HG02981 (cell line): ENCODE data around the gene L3MBTL2.
"Not testable (repeated sequence)": the region's sequence is repeated elsewhere in the genome, so short reads cannot be mapped to it uniquely, and the experiment has no call there.

ENCODE experiments used
- ATAC-seq: cut with Tn5 transposase; IDR thresholded peaks from one replicate; pipeline ENCODE4 v1.9.1; 2021; ENCODE audit warnings: mild to moderate bottlenecking, moderate library complexity; ENCODE audit not compliant: unreplicated experiment

The L3MBTL2 gene

DNA sequence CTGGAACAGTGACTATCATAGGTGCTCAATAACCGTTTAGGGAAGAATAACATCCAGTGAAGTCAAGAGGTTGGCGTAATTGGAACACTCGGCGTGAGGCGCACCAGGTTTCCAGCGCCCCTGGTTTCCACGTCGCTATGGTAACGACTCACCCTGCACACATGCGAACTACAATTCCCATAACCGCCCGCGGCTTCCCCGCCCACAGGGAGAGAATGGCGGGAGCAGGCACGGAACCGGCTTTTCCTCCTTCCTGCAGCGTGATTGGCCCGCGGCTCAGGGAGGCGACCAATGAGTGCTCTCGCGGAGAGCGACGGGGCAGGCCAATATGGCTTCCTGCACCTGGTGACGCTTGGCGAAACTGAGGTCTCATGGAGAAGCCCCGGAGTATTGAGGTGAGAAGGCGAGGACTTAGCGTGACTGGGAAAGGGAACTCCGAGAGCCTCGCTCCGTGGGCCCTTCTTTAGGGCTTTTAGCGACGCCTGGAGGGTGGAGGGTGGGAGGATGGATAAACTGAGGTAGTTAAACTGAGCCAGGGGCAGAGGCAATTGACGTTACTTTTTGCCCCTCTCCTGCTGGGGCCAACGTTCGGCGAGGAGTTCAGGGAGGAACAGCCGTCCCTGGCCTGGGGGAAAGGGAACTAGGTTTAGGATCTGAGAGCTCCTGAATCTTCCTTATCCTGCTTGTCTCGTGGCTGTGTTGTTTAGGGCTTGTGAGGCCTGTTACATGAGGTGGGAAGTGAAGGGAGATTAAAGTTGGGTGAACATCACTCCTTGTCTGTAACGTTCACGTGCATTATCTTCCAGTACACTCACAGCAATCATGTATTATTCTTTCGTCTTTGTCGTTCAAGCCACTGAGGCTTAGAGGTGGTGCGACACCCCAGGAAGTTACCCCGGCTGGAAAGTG, at the start of gene L3MBTL2:
Gene L3MBTL2 (plus strand): TSS at position 321 of the 909 bp plus-strand sequence. CDS start 51 bp downstream, at position 372.
- peak; percentile 97 for ATAC-seq

DNA sequence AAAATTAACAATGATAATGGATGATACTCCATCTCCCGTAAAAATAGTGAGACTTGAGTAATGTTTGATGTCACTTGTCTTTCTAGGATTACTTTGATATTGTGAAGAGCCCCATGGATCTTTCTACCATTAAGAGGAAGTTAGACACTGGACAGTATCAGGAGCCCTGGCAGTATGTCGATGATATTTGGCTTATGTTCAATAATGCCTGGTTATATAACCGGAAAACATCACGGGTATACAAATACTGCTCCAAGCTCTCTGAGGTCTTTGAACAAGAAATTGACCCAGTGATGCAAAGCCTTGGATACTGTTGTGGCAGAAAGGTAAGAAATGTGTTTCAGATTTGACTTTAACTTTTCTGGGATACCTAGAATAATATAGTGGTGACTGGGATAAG, 48.0 kb upstream of the L3MBTL2 start:
- no peak for ATAC-seq

DNA sequence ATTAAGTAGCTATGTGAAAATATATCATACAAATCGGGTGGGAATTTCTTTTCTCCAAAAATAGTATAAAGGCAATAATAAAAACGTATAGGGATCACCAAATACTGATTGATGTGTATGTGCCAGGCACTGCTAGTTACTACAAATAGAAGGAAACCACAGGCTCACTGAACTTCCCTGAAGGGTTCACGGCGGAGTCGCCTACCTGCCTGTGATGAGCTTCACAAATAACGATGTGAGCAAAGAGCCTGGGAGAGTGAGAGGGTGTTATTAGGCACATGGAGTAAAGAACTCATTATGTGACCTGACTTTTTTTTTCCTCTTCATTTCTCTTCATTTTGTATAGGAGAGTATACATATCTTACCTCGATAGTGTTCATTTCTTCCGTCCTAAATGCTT, 36.0 kb upstream of the L3MBTL2 start:
- no peak for ATAC-seq

DNA sequence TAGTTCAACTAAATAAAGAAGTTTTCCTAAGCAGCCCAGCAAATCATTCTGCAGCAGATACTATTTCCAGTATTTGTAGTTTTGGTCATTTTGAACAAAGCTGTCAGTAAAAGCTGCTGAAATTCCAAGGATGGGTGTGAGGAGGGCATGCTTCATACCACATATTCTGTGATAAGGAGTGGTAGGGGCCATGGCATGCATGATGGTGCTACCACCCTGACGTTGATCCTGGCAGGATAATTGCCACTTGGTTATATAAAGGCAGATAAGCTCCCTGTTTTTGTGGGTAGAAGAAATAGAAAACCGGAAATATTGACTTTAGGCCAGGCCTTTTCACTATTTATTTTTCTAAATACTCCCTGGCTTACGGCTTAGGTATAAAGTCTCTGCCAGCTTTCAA, 33.1 kb upstream of the L3MBTL2 start:
- no peak for ATAC-seq

DNA sequence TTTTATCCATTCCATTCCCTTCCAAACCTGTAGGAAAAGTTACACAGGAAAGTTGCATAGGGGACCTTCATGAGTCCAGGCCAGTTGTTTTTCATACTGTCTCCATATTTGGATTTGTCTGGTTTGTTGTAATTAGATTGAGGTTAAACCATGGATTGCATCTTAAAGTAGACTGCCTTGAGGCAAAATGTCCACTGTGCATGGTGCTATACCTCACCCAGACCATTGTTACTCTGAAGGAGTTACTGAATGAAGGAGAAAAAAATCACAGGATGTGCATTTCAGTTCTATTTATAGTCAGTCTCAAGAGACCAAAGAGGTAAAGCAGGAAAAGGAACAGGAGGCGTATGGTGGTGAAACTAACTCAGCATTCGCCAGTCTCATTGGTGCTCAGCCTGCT, 29.6 kb upstream of the L3MBTL2 start:
- ATAC-seq: no peak

DNA sequence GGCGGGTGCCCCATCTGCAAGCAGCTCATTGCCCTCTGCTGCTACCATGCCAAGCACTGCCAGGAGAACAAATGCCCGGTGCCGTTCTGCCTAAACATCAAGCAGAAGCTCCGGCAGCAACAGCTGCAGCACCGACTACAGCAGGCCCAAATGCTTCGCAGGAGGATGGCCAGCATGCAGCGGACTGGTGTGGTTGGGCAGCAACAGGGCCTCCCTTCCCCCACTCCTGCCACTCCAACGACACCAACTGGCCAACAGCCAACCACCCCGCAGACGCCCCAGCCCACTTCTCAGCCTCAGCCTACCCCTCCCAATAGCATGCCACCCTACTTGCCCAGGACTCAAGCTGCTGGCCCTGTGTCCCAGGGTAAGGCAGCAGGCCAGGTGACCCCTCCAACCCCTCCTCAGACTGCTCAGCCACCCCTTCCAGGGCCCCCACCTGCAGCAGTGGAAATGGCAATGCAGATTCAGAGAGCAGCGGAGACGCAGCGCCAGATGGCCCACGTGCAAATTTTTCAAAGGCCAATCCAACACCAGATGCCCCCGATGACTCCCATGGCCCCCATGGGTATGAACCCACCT, 28.0 kb upstream of the L3MBTL2 start:
- ATAC-seq: no peak

DNA sequence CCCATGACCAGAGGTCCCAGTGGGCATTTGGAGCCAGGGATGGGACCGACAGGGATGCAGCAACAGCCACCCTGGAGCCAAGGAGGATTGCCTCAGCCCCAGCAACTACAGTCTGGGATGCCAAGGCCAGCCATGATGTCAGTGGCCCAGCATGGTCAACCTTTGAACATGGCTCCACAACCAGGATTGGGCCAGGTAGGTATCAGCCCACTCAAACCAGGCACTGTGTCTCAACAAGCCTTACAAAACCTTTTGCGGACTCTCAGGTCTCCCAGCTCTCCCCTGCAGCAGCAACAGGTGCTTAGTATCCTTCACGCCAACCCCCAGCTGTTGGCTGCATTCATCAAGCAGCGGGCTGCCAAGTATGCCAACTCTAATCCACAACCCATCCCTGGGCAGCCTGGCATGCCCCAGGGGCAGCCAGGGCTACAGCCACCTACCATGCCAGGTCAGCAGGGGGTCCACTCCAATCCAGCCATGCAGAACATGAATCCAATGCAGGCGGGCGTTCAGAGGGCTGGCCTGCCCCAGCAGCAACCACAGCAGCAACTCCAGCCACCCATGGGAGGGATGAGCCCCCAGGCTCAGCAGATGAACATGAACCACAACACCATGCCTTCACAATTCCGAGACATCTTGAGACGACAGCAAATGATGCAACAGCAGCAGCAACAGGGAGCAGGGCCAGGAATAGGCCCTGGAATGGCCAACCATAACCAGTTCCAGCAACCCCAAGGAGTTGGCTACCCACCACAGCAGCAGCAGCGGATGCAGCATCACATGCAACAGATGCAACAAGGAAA, 27.3 kb upstream of the L3MBTL2 start:
- no peak for ATAC-seq

DNA sequence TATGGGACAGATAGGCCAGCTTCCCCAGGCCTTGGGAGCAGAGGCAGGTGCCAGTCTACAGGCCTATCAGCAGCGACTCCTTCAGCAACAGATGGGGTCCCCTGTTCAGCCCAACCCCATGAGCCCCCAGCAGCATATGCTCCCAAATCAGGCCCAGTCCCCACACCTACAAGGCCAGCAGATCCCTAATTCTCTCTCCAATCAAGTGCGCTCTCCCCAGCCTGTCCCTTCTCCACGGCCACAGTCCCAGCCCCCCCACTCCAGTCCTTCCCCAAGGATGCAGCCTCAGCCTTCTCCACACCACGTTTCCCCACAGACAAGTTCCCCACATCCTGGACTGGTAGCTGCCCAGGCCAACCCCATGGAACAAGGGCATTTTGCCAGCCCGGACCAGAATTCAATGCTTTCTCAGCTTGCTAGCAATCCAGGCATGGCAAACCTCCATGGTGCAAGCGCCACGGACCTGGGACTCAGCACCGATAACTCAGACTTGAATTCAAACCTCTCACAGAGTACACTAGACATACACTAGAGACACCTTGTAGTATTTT, 26.6 kb upstream of the L3MBTL2 start:
- no peak for ATAC-seq

DNA sequence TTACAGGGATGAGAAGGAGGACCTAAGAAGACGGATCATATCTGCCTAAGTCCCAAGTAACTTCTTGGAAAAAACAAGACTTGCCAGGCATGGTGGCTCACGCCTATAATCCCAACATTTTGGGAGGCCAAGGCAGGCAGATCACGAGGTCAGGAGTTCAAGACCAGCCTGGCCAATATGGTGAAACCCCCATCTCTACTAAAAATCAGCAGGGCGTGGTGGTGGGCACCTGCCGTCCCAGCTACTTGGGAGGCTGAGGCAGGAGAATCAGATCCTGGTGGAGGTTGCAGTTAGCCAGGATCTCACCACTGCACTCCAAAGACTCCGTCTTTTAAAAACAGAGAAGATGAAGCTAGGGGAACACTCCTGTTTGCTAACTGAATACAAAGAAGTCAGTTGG, 24.8 kb upstream of the L3MBTL2 start:
- ATAC-seq: not testable (repeated sequence)

DNA sequence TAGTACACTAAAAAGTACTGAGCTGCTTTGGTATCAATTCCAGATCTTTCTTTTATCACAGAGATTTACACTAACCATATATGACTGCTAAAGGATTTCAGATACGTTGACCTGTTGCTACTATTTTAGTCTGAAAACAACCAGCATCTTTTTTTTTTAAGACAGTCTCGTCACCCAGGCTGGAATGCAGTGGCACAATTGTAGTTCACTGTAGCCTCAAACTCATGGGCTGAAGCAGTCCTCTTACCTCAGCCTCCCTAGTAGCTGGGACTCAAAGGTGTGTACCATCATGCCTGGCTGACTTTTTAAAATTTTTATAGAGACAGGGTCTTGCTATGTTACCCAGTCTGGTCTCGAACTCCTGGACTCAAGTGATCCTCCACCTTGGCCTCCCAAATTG, 24.2 kb upstream of the L3MBTL2 start:
- no peak for ATAC-seq

DNA sequence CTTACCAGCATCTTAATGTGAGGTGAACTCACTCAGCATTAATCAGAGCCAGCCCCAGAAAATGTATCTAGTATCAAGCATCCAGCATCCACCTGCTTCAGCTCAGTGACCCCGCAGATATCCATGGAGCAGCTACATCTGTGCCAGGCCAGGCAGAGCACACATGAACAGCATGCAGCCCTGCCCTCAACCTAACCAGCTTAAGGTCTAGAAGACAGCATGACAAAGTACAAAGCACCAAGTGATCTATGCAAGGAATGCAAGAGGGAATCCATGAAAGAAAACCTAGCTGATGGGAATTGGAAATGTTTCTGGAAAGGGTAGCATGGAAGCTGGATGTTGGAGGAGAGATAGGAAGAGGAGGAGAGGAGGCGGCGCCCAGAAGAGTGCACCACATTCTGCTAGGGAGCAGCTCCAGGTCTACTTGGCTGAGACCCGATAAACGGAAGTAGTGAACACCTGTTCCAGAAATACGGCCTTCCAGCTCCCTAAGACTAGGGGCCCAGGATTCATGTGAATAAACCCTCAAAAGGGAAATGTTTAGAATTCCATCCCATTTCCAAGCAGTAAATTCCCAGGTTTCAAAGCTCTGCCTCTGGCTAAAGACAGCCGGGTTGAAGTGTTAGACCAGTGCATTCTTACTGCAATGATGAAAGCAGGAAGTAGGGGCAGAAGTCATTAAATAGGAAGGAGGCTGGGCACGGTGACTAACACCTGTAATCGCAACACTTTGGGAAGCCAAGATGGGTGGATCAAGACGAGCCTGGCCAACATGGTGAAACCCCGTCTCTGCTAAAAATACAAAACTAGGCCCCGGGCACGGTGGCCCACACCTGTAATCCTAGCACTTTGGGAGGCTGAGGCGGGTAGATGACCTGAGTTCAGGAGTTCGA, 23.5 kb upstream of the L3MBTL2 start:
- no peak for ATAC-seq

DNA sequence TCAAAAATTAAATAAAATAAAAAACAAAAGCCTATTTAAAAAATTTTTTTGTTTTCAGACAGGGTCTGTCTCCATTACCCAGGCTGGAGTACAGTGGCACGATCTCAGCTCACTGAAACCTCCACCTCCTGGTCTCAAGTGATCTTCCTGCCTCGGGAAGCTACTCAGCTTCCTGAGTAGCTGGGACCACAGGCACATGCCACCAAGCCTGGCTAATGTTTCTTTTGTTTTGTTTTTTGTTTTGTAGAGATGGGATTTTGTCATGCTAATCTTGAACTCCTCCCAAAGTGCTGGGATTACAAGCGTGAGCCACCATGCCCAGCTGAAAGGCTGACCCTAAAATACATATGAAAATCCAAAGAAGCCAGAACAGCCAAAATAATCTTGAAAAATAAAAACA, 20.4 kb upstream of the L3MBTL2 start:
- ATAC-seq: no peak

DNA sequence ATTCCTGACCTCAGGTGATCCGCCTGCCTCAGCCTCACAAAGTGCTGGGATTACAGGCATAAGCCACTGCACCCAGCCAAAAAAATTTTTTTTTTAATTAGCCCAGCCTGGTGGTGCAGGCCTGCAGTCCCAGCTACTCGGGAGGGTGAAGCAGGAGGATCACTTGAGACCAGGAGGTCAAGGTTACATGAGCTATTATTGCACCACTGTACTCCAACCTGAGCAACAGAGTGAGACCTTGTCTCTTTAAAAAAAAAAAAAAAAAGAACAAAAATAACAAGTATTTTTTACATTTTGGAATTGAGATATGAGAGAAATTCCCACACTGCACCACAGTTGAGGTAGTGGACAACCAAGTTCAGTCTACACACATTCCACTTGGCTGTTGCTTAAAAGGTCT, 13.6 kb upstream of the L3MBTL2 start:
- no peak for ATAC-seq

DNA sequence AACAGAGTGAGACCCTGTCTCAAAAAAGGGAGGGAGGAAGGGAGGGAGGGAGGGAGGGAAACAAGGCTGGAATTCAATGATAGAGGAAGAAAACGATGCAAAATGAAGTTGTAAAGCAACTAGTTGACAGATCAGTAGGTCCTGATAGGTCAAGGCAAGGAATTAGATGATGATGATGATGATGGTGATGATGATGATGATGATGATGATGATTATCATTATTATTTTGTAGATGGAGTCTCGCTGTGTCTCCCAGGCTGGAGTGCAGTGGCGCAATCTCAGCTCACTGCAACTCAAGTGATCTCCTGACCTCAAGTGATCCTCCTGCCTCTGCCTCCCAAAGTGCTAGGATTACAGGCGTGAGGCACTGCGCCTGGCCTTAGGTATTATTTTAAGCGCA, 11.3 kb upstream of the L3MBTL2 start:
- no peak for ATAC-seq

DNA sequence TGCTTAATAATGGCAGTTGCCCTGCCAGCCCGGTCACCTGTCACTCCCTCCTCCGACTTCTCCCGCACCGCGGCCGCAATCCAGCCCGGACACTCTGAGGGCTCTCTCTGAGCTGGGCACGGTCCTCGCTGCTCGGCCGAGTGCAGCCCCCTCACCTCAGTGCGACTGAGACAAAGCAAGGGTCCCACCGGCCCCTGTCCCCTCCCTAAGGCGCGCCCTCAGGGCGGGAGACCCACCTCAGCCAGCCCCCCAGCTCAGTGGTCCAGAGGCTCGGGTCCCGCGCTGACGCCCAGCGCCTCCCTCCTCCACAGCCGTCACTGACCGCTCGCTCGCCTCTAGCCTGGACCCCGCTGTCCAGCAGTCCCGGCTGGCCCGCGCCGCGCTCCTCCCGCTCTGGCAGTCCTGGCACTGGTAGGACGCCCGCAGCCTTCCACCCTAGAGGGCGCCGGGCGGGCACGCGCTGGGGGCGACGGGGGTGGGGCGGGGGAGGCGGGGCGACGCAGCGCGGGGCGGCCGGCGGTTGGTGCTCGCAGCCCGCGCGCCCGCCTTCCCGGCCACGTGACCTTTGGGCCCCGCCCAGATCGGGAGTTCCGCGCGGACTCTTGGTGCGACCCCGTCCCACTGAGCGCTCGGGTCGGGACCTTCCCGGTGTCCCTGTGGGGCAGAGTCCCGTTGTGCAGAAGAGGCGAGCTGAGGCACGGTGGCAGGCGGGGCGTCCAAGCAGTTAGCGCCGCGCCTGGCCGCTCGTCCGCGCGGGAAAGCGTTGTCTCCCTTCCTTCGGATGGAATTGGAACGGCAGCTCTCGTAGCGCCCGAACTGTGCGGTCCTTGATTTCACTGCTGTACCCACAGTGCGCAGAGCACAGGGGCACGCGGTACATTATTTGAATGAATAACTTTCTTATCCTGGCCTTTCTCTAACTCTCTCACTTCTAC, 7.8 kb upstream of the L3MBTL2 start:
- peak; percentile 75 for ATAC-seq

DNA sequence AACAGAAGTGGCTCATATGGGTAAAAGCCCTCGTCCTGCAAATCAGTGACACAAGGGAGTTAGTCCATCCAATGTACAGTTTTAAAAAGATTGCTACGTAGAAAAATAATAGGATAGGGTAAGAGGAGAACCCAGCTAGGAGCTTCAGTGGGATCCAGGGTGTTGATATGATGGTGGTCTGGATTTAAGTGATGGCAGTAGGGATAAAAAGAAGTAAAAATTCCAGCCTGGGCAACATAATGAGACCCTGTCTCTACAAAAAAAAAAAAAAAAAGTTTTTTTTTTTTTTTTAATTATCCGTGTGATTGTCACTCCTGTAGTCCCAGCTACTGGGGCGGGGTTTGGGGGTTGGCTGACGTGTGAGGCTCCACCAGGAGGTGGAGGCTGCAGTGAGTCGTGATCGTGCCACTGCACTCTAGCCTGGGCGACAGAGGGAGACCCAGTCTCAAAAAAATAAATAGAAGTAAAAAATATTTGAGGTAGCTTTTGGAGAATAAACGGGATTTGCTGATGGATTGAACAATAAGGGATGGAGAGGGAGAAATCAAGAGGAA, 7.0 kb upstream of the L3MBTL2 start:
- ATAC-seq: no peak

DNA sequence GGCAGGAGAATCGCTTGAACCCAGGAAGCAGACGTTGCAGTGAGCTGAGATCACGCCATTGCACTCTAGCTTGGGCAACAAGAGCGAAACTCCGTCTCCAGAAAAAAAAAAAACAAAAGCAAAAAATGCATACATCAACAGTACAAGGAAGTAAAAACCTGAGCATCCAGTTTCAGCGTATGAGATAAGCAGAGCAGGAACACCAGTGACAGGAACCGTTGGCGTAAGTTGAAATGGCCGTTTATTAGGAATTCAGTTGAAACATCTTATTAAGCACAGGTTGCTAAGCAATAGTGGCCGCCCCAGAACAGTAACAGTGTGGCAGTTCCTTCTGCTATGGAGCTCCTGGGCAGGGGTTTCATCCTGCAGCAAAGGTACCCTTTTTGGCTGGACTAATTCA, 4.0 kb upstream of the L3MBTL2 start:
- no peak for ATAC-seq

DNA sequence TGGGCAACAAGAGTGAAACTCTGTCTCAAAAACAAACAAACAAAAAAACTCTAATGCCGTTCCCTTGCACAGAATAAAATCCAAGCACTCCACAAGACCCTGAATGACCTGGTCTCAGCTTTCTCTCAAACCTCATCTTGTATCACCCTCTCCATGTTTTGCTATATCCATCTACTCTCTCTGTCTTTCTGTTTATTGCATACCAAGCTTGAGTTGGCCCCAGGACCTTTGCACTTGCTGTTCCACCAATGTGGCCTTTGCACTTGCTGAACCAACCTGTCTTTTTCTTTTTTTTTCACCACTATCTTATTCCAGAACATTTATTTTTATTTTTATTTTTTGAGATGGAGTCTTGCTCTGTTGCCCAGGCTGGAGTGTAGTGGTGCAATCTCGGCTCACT, 2.0 kb upstream of the L3MBTL2 start:
- no peak for ATAC-seq

DNA sequence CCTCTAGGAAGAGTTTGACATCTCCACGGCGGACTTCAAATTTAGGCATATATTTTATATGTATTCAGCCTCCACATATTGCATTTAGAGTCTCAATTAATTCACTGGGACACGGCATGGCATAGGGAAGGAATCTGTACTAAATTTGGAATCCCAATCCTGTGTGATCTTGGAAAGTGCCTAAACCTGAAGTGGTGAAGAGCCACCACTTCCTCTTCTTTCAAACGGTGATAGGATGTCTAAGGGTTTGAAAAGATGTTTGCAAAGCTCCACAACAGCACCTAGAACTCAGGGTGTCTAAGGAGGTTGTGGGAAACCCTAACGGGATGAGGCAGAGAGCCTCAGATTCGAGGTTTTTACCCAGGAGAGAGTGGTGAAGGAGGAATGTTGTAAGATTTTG, 1.0 kb upstream of the L3MBTL2 start:
- no peak for ATAC-seq
